Uterus (tissue), 2 donors: Measurements from ENCODE around the gene CENPN.

ENCODE experiments used
- CTCF ChIP-seq, 4 experiments: fragments of 200-600 bp in 2 of 4; fragments of 450-650 bp in 2 of 4; sonication (generic) in 2 of 4; IDR thresholded peaks; one replicate each; pipeline ENCODE4 v1.5.1; 2016 to 2019; ENCODE audit warnings: antibody characterized with exemption in 4 of 4, mild to moderate bottlenecking in 2 of 4, moderate library complexity in 1 of 4
- POLR2A ChIP-seq, 2 donors: fragments of 450-650 bp; IDR thresholded peaks; one replicate each; pipeline ENCODE4 v1.6.1; 2016; ENCODE audit warnings: antibody characterized with exemption in 2 of 2, mild to moderate bottlenecking in 1 of 2, moderate library complexity in 1 of 2

- TF ChIP-seq CTCF (IDR thresholded peaks at IDR 0.05) = no peak
- no peak for TF ChIP-seq POLR2A (IDR thresholded peaks at IDR 0.05)
Measured at GRCh38 chr16:80969114-80969484, 37.9 kb upstream of the CENPN start.
